PFSK-1 (cell line): Measurements from ENCODE around the gene SEC14L5.

Experiments
- FOXP2 ChIP-seq: optimal IDR thresholded peaks from 2 replicates; pipeline ENCODE3; 2011; ENCODE audit warnings: borderline replicate concordance, control low read depth, inconsistent platforms; ENCODE audit not compliant: insufficient read depth; ENCODE audit errors: extremely low read length, extremely low read depth
- POLR2AphosphoS5 ChIP-seq: IDR thresholded peaks from 2 replicates; pipeline ENCODE4 v1.6.1; 2012; ENCODE audit warnings: low read depth, mild to moderate bottlenecking, control low read depth, low read length, moderate library complexity
- REST ChIP-seq, 2 experiments: IDR thresholded peaks; 2 replicates each; pipeline versions ENCODE4 v1.6.1 to v1.8.0; 2011 to 2012; ENCODE audit warnings: low read depth in 2 of 2, low read length in 2 of 2, control low read depth in 1 of 2, inconsistent platforms in 1 of 2, mild to moderate bottlenecking in 1 of 2, moderate library complexity in 1 of 2; ENCODE audit not compliant: insufficient read depth in 1 of 2
- SIN3A ChIP-seq: IDR thresholded peaks from 2 replicates; pipeline ENCODE4 v1.6.1; 2012; ENCODE audit warnings: mild to moderate bottlenecking, low read length, moderate library complexity, borderline replicate concordance; ENCODE audit not compliant: insufficient read depth
- TAF1 ChIP-seq: IDR thresholded peaks from 2 replicates; pipeline ENCODE4 v1.6.1; 2012; ENCODE audit warnings: low read length, control low read depth, borderline replicate concordance; ENCODE audit not compliant: insufficient read depth

Gene SEC14L5

DNA sequence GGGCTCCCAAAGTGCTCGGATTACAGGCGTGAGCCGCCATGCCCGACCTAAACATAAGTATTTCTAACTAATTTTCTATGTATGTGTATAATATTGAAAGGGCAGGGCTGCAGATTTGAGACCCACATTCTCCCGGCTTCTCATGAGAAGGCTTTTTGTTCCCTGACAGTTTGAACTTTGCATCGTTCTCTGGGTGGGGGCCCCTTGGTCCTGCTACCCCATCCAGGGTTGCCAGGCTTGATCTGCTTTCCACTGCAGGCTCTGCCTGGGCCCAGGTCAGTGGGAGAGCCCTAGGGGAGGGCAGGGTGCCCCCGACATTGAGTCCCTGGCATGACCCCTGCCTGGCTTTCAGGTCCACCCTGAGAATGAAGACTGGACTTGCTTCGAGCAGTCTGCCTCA, 32.3 kb downstream of the SEC14L5 start:
- TF ChIP-seq REST (IDR thresholded peaks at IDR 0.05; ENCODE audit: insufficient read depth in 1 of 2, low read depth in 2 of 2, low read length in 2 of 2) = no peak
- no peak for TF ChIP-seq FOXP2
- TF ChIP-seq POLR2AphosphoS5 = no peak
- no peak for TF ChIP-seq TAF1
- TF ChIP-seq SIN3A = no peak

GRCh38 chr16:4991754-4992153, 33.6 kb downstream of the SEC14L5 start:
- TF ChIP-seq FOXP2 (no peak), POLR2AphosphoS5 (no peak), TAF1 (no peak), REST (IDR thresholded peaks at IDR 0.05; ENCODE audit: insufficient read depth in 1 of 2, low read depth in 2 of 2, low read length in 2 of 2) (no peak), SIN3A (no peak)

- no peak for TF ChIP-seq FOXP2
- TF ChIP-seq TAF1 = no peak
- no peak for TF ChIP-seq POLR2AphosphoS5
- TF ChIP-seq SIN3A = no peak
- no peak for TF ChIP-seq REST (IDR thresholded peaks at IDR 0.05; ENCODE audit: insufficient read depth in 1 of 2, low read depth in 2 of 2, low read length in 2 of 2)
Measured at GRCh38 chr16:4994719-4995434, 36.7 kb downstream of the SEC14L5 start.

- no peak for TF ChIP-seq TAF1
- TF ChIP-seq SIN3A = no peak
- TF ChIP-seq REST (IDR thresholded peaks at IDR 0.05; ENCODE audit: insufficient read depth in 1 of 2, low read depth in 2 of 2, low read length in 2 of 2) = no peak
- no peak for TF ChIP-seq FOXP2
- no peak for TF ChIP-seq POLR2AphosphoS5
Measured at GRCh38 chr16:5000573-5001001, 42.5 kb downstream of the SEC14L5 start.

- TF ChIP-seq REST (IDR thresholded peaks at IDR 0.05; ENCODE audit: insufficient read depth in 1 of 2, low read depth in 2 of 2, low read length in 2 of 2) = no peak
- no peak for TF ChIP-seq SIN3A
- TF ChIP-seq FOXP2 = no peak
- TF ChIP-seq POLR2AphosphoS5 = no peak
- no peak for TF ChIP-seq TAF1
Measured at GRCh38 chr16:5001571-5001970, 43.4 kb downstream of the SEC14L5 start.
